ENCODE data around the gene SEMA6C.

- TF ChIP-seq CTCF (IDR thresholded peaks at IDR 0.05; ENCODE audit: control extremely low read depth in 1 of 3, insufficient read depth in 1 of 3, low read depth in 1 of 3, low read length in 3 of 3) (no peak), CEBPB (IDR thresholded peaks at IDR 0.05; ENCODE audit: low read depth, low read length) (no peak), POLR2A (IDR thresholded peaks at IDR 0.05; ENCODE audit: control extremely low read depth in 1 of 2, low read depth in 2 of 2, low read length in 2 of 2) (no peak), SIX5 (IDR thresholded peaks at IDR 0.05; ENCODE audit: low read depth, low read length) (no peak), RBBP5 (IDR thresholded peaks at IDR 0.05; ENCODE audit: borderline replicate concordance, low read depth, low read length) (no peak), RXRA (IDR thresholded peaks at IDR 0.05; ENCODE audit: insufficient read depth, low read depth, low read length) (no peak), PHF8 (conservative IDR thresholded peaks at IDR 0.05; ENCODE audit: low read depth, low read length) (no peak), EZH2 (IDR thresholded peaks at IDR 0.05; ENCODE audit: low read depth, low read length, severe bottlenecking) (no peak), POLR2AphosphoS5 (IDR thresholded peaks at IDR 0.05; ENCODE audit: low read depth, low read length) (no peak), CBX5 (IDR thresholded peaks at IDR 0.05; ENCODE audit: low read depth, low read length) (no peak)
- TF ChIP-seq, protein P1, sequence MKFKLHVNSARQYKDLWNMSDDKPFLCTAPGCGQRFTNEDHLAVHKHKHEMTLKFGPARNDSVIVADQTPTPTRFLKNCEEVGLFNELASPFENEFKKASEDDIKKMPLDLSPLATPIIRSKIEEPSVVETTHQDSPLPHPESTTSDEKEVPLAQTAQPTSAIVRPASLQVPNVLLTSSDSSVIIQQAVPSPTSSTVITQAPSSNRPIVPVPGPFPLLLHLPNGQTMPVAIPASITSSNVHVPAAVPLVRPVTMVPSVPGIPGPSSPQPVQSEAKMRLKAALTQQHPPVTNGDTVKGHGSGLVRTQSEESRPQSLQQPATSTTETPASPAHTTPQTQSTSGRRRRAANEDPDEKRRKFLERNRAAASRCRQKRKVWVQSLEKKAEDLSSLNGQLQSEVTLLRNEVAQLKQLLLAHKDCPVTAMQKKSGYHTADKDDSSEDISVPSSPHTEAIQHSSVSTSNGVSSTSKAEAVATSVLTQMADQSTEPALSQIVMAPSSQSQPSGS (IDR thresholded peaks at IDR 0.05; ENCODE audit: low read length), result no peak
Observed at GRCh38 chr1:151157067-151157531, 10.7 kb upstream of the SEMA6C start.
